HepG2 (cell line): ENCODE results near the gene TTBK1. TPM values are rescaled to one million over a fixed set of nuclear protein-coding genes. Genes with fewer than 3 reads are reported as not detected.

Source experiments
- ADNP ChIP-seq: sonication (generic); formaldehyde crosslinking; IDR thresholded peaks from 2 replicates; pipeline ENCODE4 v1.4.0; 2020; ENCODE audit warnings: missing genetic modification reagents
- ATAD3A ChIP-seq: sonication (generic); formaldehyde crosslinking; IDR thresholded peaks from 2 replicates; pipeline ENCODE4 v1.4.0; 2020; ENCODE audit warnings: missing genetic modification reagents
- ATF7 ChIP-seq, 2 experiments: fragments of 450-650 bp in 1 of 2; sonication (generic) in 1 of 2; formaldehyde crosslinking in 1 of 2; IDR thresholded peaks; 2 replicates each; pipeline versions ENCODE4 v1.4.0 to v1.6.1; 2016 to 2020; ENCODE audit warnings: antibody characterized with exemption in 1 of 2, mild to moderate bottlenecking in 1 of 2, missing genetic modification reagents in 1 of 2
- CBX5 ChIP-seq: sonication (generic); formaldehyde crosslinking; IDR thresholded peaks from 2 replicates; pipeline ENCODE4 v1.4.0; 2020; ENCODE audit warnings: missing genetic modification reagents, borderline replicate concordance
- DDIT3 ChIP-seq: sonication (generic); formaldehyde crosslinking; IDR thresholded peaks from 2 replicates; pipeline ENCODE4 v1.4.0; 2020; ENCODE audit warnings: mild to moderate bottlenecking, missing genetic modification reagents
- FOXK1 ChIP-seq: sonication (generic); formaldehyde crosslinking; IDR thresholded peaks from 2 replicates; pipeline ENCODE4 v1.4.0; 2020; ENCODE audit warnings: low read depth, missing genetic modification reagents, borderline replicate concordance
- KIAA2018 ChIP-seq: sonication (generic); formaldehyde crosslinking; IDR thresholded peaks from 2 replicates; pipeline ENCODE4 v1.5.0; 2020; ENCODE audit warnings: mild to moderate bottlenecking, missing genetic modification reagents, borderline replicate concordance
- MYPOP ChIP-seq: sonication (generic); formaldehyde crosslinking; IDR thresholded peaks from 2 replicates; pipeline ENCODE4 v1.8.1; 2023; ENCODE audit warnings: mild to moderate bottlenecking, moderate library complexity, missing genetic modification reagents
- NAIF1 ChIP-seq: sonication (generic); formaldehyde crosslinking; IDR thresholded peaks from 2 replicates; pipeline ENCODE4 v1.5.0; 2020; ENCODE audit warnings: mild to moderate bottlenecking, missing genetic modification reagents, borderline replicate concordance
- PAWR ChIP-seq: sonication (generic); formaldehyde crosslinking; IDR thresholded peaks from 2 replicates; pipeline ENCODE4 v1.4.0; 2020; ENCODE audit warnings: missing genetic modification reagents, mild to moderate bottlenecking, borderline replicate concordance
- SALL2 ChIP-seq: sonication (generic); formaldehyde crosslinking; IDR thresholded peaks from 2 replicates; pipeline ENCODE4 v1.8.1; 2023; ENCODE audit warnings: mild to moderate bottlenecking, missing genetic modification reagents, inconsistent platforms
- SMARCE1 ChIP-seq: fragments of 450-650 bp; IDR thresholded peaks from 2 replicates; pipeline ENCODE4 v1.6.1; 2017; ENCODE audit warnings: borderline replicate concordance
- SOX5 ChIP-seq: IDR thresholded peaks from 2 replicates; pipeline ENCODE4 v1.6.1; 2016; ENCODE audit warnings: borderline replicate concordance
- SOX6 ChIP-seq, 2 experiments: fragments of 450-650 bp in 1 of 2; sonication (generic) in 1 of 2; formaldehyde crosslinking in 1 of 2; IDR thresholded peaks; 2 replicates each; pipeline versions ENCODE4 v1.4.0 to v1.6.1; 2017 to 2020; ENCODE audit warnings: antibody characterized with exemption in 1 of 2, mild to moderate bottlenecking in 1 of 2, missing genetic modification reagents in 1 of 2
- U2AF2 ChIP-seq: fragments of 200-400 bp; formaldehyde crosslinking; IDR thresholded peaks from 2 replicates; pipeline ENCODE4 v1.6.1; 2017; ENCODE audit warnings: low read depth, mild to moderate bottlenecking, low read length
- ZBTB42 ChIP-seq: sonication (generic); formaldehyde crosslinking; IDR thresholded peaks from 2 replicates; pipeline ENCODE4 v1.5.0; 2020; ENCODE audit warnings: mild to moderate bottlenecking, missing genetic modification reagents
- ZNF124 ChIP-seq: sonication (generic); formaldehyde crosslinking; IDR thresholded peaks from 2 replicates; pipeline ENCODE4 v1.4.0; 2020; ENCODE audit warnings: missing genetic modification reagents
- ZNF441 ChIP-seq: sonication (generic); formaldehyde crosslinking; IDR thresholded peaks from 2 replicates; pipeline ENCODE4 v1.7.0; 2021; ENCODE audit warnings: missing genetic modification reagents, borderline replicate concordance
- ZNF616 ChIP-seq: sonication (generic); formaldehyde crosslinking; IDR thresholded peaks from 2 replicates; pipeline ENCODE4 v1.5.0; 2020; ENCODE audit warnings: low read depth, mild to moderate bottlenecking, missing genetic modification reagents
- ZNF777 ChIP-seq: sonication (generic); formaldehyde crosslinking; IDR thresholded peaks from 2 replicates; pipeline ENCODE4 v1.4.0; 2020; ENCODE audit warnings: missing genetic modification reagents
- polyA plus RNA-seq, 8 experiments: library from polyadenylated mRNA; depleted of rRNA in 3 of 8; stranded (reverse) in 7 of 8; unstranded in 1 of 8; fragments of >200 nt; fragmentation: Illumina TruSeq in 4 of 8; extraction: Trizol in 4 of 8; gene quantifications; 2 replicates each; pipeline versions ENCODE4 v1.2.1 to v1.2.3, GENCODE V29; 2011 to 2016; ENCODE audit warnings: low read depth in 4 of 8, missing spikeins in 1 of 8, mixed read lengths in 1 of 8; ENCODE audit not compliant: insufficient read depth in 1 of 8
- total RNA-seq, 5 experiments: library from RNA; depleted of rRNA; stranded (reverse); fragments of >200 nt; fragmentation: Illumina TruSeq; extraction: Trizol; gene quantifications; 2 replicates each; pipeline ENCODE4 v1.2.3, GENCODE V29; 2016; ENCODE audit warnings: low read depth in 1 of 5

Gene TTBK1
- total and polyA plus RNA-seq, 2 of the 13 experiments (the other 11 are each of a cell fraction or from before 2014, with no cell fraction given), result 0.24 to 0.33 TPM

DNA sequence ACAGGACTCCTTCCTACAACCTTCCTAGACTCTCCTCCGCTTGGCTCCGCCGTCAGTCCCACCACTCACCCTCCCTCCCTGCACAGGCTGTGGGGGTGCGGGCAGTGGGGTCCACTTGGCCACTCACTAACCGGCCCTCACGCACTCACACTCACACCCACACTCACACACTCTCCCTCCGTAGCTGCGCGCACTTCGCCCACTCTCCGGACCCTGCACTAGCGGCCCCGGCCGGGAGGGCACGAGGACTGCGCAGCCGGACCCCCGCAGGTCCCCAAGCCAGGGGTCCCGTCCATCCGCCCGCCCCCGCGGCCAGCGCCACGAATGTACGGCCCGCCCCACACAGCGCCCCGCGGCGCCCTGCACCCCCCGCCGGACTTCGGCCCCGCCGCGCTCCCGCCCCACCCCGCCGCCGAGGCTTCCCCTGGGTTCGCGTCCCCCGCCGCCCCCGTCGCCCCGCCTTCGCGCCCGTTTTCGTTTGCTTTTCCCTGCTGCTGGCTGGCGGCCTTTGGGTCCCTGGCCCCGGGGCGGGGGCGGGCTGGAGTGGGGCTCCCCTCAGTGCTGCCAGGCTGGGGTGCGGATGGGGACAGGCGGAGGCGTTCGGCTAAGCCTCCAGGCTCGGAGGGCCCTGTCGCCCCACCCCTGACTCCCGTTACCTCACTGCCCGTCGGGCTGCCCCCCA, 31.8 kb downstream of the TTBK1 start (continued):
- TF ChIP-seq KIAA2018 (no peak), SALL2 (peak; percentile 50; the same call in 1 of the 2 replicates), NAIF1 (CRISPR knock-in tag) (no peak), SOX6 (IDR thresholded peaks at IDR 0.05) (no peak), SOX6 (CRISPR knock-in tag; IDR thresholded peaks at IDR 0.05) (peak; percentile 27; the same call in 1 of the 2 replicates), MYPOP (CRISPR knock-in tag) (peak; percentile 84; the same call in 1 of the 2 replicates), ZNF441 (CRISPR knock-in tag) (no peak), CBX5 (CRISPR knock-in tag) (0 out of 2 replicates have a peak, but pooled peaks have one; percentile 81), PAWR (CRISPR knock-in tag) (peak; percentile 90; the same call in 1 of the 2 replicates), ZNF124 (CRISPR knock-in tag) (no peak), U2AF2 (no peak), ATF7 (IDR thresholded peaks at IDR 0.05) (no peak), ATF7 (CRISPR knock-in tag; IDR thresholded peaks at IDR 0.05) (peak; percentile 77; the same call in 1 of the 2 replicates), FOXK1 (CRISPR knock-in tag) (peak; percentile 56; the same call in 1 of the 2 replicates), ATAD3A (CRISPR knock-in tag) (no peak), ADNP (CRISPR knock-in tag) (0 out of 2 replicates have a peak, but pooled peaks have one; percentile 20), SMARCE1 (no peak), SOX5 (CRISPR knock-in tag) (peak; percentile 35; the same call in 1 of the 2 replicates), ZBTB42 (CRISPR knock-in tag) (no peak), DDIT3 (CRISPR knock-in tag) (no peak), ZNF616 (0 out of 2 replicates have a peak, but pooled peaks have one; percentile 79), ZNF777 (CRISPR knock-in tag) (peak; percentile 64; the same call in 1 of the 2 replicates)
